ENCODE data around the gene DCC.
"Not testable (repeated sequence)": the region's sequence is repeated elsewhere in the genome, so short reads cannot be mapped to it uniquely, and the experiment has no call there.

DCC gene

DNA sequence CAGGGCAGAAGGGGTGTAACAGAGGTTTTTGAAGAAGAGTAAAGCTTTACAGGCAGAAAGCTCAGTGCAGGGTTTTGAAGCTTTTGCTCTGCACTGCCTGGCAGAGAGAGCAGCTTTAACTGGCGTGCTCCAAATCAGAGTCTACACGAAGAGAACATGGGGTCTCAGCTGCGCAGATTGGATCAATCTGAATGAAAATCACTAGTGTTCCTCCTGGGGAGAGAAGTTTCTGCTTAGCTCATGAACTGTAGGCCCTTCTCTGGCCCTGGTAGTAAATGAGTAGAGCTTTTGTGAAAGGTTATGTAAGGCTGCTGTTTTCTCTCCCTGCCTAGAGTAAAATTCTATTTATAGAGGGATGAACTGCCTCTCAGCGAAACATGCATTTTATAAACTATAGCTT, 13.6 kb downstream of the DCC start:
- no peaks in the 10 kb centered on the region for H3K9me3 ChIP-seq (replicated peaks; ENCODE audit: insufficient read depth, low read length)
- H4K20me1 ChIP-seq (ENCODE audit: insufficient read depth, low read length) = no peaks in the 10 kb centered on the region
- H2AFZ ChIP-seq (ENCODE audit: low read length) = no peak overlapping the region
- no peaks in the 10 kb centered on the region for H3K27me3 ChIP-seq (replicated peaks; ENCODE audit: insufficient read depth, low read length)
- no peak overlapping the region for H3K4me3 ChIP-seq (ENCODE audit: low read length)
- H3K27ac ChIP-seq (ENCODE audit: low read length) = no peak overlapping the region
- H3K36me3 ChIP-seq (replicated peaks; ENCODE audit: insufficient read depth, low read length) = no peaks in the 10 kb centered on the region
- no peak overlapping the region for H3K4me2 ChIP-seq (ENCODE audit: low read depth, low read length)
- H3K9me2 ChIP-seq (replicated peaks; ENCODE audit: insufficient read depth, low read length) = no peaks in the 10 kb centered on the region
- H3F3A ChIP-seq (ENCODE audit: insufficient read depth, low read length) = no peaks in the 10 kb centered on the region
- no peaks in the 10 kb centered on the region for H3K79me2 ChIP-seq (ENCODE audit: low read length)
- TF ChIP-seq, protein P1, sequence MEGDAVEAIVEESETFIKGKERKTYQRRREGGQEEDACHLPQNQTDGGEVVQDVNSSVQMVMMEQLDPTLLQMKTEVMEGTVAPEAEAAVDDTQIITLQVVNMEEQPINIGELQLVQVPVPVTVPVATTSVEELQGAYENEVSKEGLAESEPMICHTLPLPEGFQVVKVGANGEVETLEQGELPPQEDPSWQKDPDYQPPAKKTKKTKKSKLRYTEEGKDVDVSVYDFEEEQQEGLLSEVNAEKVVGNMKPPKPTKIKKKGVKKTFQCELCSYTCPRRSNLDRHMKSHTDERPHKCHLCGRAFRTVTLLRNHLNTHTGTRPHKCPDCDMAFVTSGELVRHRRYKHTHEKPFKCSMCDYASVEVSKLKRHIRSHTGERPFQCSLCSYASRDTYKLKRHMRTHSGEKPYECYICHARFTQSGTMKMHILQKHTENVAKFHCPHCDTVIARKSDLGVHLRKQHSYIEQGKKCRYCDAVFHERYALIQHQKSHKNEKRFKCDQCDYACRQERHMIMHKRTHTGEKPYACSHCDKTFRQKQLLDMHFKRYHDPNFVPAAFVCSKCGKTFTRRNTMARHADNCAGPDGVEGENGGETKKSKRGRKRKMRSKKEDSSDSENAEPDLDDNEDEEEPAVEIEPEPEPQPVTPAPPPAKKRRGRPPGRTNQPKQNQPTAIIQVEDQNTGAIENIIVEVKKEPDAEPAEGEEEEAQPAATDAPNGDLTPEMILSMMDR (IDR thresholded peaks at IDR 0.05; ENCODE audit: low read length) = no peak
- H3K9ac ChIP-seq (ENCODE audit: low read length) = no peak overlapping the region
- no peaks in the 10 kb centered on the region for H3K4me1 ChIP-seq (ENCODE audit: low read length)
- no peak for DNase-seq

- Histone ChIP-seq H2AFZ (ENCODE audit: low read length) (no peak overlapping the region), H3K27me3 (replicated peaks; ENCODE audit: insufficient read depth, low read length) (no peaks in the 10 kb centered on the region), H3K4me3 (ENCODE audit: low read length) (no peak overlapping the region), H3F3A (ENCODE audit: insufficient read depth, low read length) (no peaks in the 10 kb centered on the region), H4K20me1 (ENCODE audit: insufficient read depth, low read length) (no peaks in the 10 kb centered on the region), H3K27ac (ENCODE audit: low read length) (no peak overlapping the region), H3K9me3 (replicated peaks; ENCODE audit: insufficient read depth, low read length) (no peaks in the 10 kb centered on the region), H3K9me2 (replicated peaks; ENCODE audit: insufficient read depth, low read length) (no peaks in the 10 kb centered on the region), H3K9ac (ENCODE audit: low read length) (no peak overlapping the region), H3K79me2 (ENCODE audit: low read length) (no peaks in the 10 kb centered on the region), H3K36me3 (replicated peaks; ENCODE audit: insufficient read depth, low read length) (no peaks in the 10 kb centered on the region), H3K4me1 (ENCODE audit: low read length) (no peaks in the 10 kb centered on the region), H3K4me2 (ENCODE audit: low read depth, low read length) (no peak overlapping the region)
- DNase-seq = no peak
- no peak for TF ChIP-seq EZH2phosphoT487 (IDR thresholded peaks at IDR 0.05; ENCODE audit: low read length)
- no peak for TF ChIP-seq EZH2 (optimal IDR thresholded peaks at IDR 0.05; ENCODE audit: low read depth, low read length)
- TF ChIP-seq, protein P1 (IDR thresholded peaks at IDR 0.05; ENCODE audit: low read length) = no peak
Measured at GRCh38 chr18:52363861-52364260, 23.9 kb downstream of the DCC start.

GRCh38 chr18:52366851-52367250, 26.9 kb downstream of the DCC start:
- H3K4me3 ChIP-seq (ENCODE audit: low read length); H3K9ac ChIP-seq (ENCODE audit: low read length); H3K9me2 ChIP-seq (replicated peaks; ENCODE audit: insufficient read depth, low read length); H3K27me3 ChIP-seq (replicated peaks; ENCODE audit: insufficient read depth, low read length); H3K27ac ChIP-seq (ENCODE audit: low read length); H4K20me1 ChIP-seq (ENCODE audit: insufficient read depth, low read length); H2AFZ ChIP-seq (ENCODE audit: low read length); H3K9me3 ChIP-seq (replicated peaks; ENCODE audit: insufficient read depth, low read length); H3K4me2 ChIP-seq (ENCODE audit: low read depth, low read length); H3K36me3 ChIP-seq (replicated peaks; ENCODE audit: insufficient read depth, low read length); DNase-seq; H3K4me1 ChIP-seq (ENCODE audit: low read length); H3K79me2 ChIP-seq (ENCODE audit: low read length); H3F3A ChIP-seq (ENCODE audit: insufficient read depth, low read length): not testable (repeated sequence)

GRCh38 chr18:52367953-52368742, 28.2 kb downstream of the DCC start:
- no peak overlapping the region for H3K4me3 ChIP-seq (ENCODE audit: low read length)
- no peak overlapping the region for H3K27ac ChIP-seq (ENCODE audit: low read length)
- H3K9me2 ChIP-seq (replicated peaks; ENCODE audit: insufficient read depth, low read length) = no peaks in the 10 kb centered on the region
- H3K9me3 ChIP-seq (replicated peaks; ENCODE audit: insufficient read depth, low read length) = no peaks in the 10 kb centered on the region
- H3K4me2 ChIP-seq (ENCODE audit: low read depth, low read length) = no peak overlapping the region
- H3K79me2 ChIP-seq (ENCODE audit: low read length) = no peaks in the 10 kb centered on the region
- DNase-seq = no peak
- H3K27me3 ChIP-seq (replicated peaks; ENCODE audit: insufficient read depth, low read length) = no peaks in the 10 kb centered on the region
- no peak overlapping the region for H2AFZ ChIP-seq (ENCODE audit: low read length)
- TF ChIP-seq, protein P1 (IDR thresholded peaks at IDR 0.05; ENCODE audit: low read length) = no peak
- TF ChIP-seq EZH2phosphoT487 (IDR thresholded peaks at IDR 0.05; ENCODE audit: low read length) (no peak), EZH2 (optimal IDR thresholded peaks at IDR 0.05; ENCODE audit: low read depth, low read length) (no peak)
- no peaks in the 10 kb centered on the region for H3K36me3 ChIP-seq (replicated peaks; ENCODE audit: insufficient read depth, low read length)
- H3K9ac ChIP-seq (ENCODE audit: low read length) = no peak overlapping the region
- no peaks in the 10 kb centered on the region for H4K20me1 ChIP-seq (ENCODE audit: insufficient read depth, low read length)
- no peaks in the 10 kb centered on the region for H3K4me1 ChIP-seq (ENCODE audit: low read length)
- H3F3A ChIP-seq (ENCODE audit: insufficient read depth, low read length) = no peaks in the 10 kb centered on the region

Measured in MM.1S (cell line).